Gastroesophageal sphincter (tissue), 4 donors: ENCODE measurements around the gene SLK. TPM values are rescaled to one million over a fixed set of nuclear protein-coding genes. Genes with fewer than 3 reads are reported as not detected.

Experiments used
- ATAC-seq: fragments of 150-250 bp; one replicate; pipeline ENCODE4 v1.9.1; 2016; ENCODE audit warnings: mild to moderate bottlenecking, moderate library complexity
- H3K27ac ChIP-seq, 4 donors: fragments of 200-600 bp; sonication (generic) in 3 of 4; 1 replicate in 3 of 4; 2 replicates in 1 of 4; pipeline ENCODE4 v1.5.1; 2016 to 2019
- H3K27me3 ChIP-seq: fragments of 200-600 bp; sonication (generic); one replicate; pipeline ENCODE4 v1.5.1; 2019
- H3K36me3 ChIP-seq, 2 donors: fragments of 200-600 bp; sonication (generic); one replicate each; pipeline ENCODE4 v1.5.1; 2019; ENCODE audit warnings: control low read depth in 1 of 2
- H3K4me1 ChIP-seq, 3 donors: fragments of 200-600 bp; sonication (generic); 1 replicate in 2 of 3; 2 replicates in 1 of 3; pipeline ENCODE4 v1.5.1; 2016 to 2019; ENCODE audit warnings: control low read depth in 2 of 3
- H3K4me3 ChIP-seq, 2 donors: fragments of 200-600 bp; sonication (generic); one replicate each; pipeline ENCODE4 v1.5.1; 2019; ENCODE audit warnings: mild to moderate bottlenecking in 1 of 2, moderate library complexity in 1 of 2
- H3K9me3 ChIP-seq, 3 donors: fragments of 200-600 bp; sonication (generic); one replicate each; pipeline ENCODE4 v1.5.1; 2017 to 2019; ENCODE audit warnings: control low read depth in 2 of 3
- CTCF ChIP-seq, 4 experiments: fragments of 200-600 bp in 2 of 4; fragments of 450-650 bp in 2 of 4; sonication (generic) in 1 of 4; IDR thresholded peaks; one replicate each; pipeline ENCODE4 v1.5.1; 2017 to 2019; ENCODE audit warnings: antibody characterized with exemption in 4 of 4, mild to moderate bottlenecking in 2 of 4, moderate library complexity in 2 of 4
- EP300 ChIP-seq: sonication (generic); formaldehyde crosslinking; IDR thresholded peaks from one replicate; pipeline ENCODE4 v1.6.1; 2017; ENCODE audit warnings: antibody characterized with exemption, mild to moderate bottlenecking
- POLR2A ChIP-seq, 2 donors: fragments of 450-650 bp; IDR thresholded peaks; one replicate each; pipeline ENCODE4 v1.6.1; 2017; ENCODE audit warnings: antibody characterized with exemption in 2 of 2, mild to moderate bottlenecking in 2 of 2, moderate library complexity in 1 of 2
- POLR2AphosphoS5 ChIP-seq: sonication (generic); formaldehyde crosslinking; IDR thresholded peaks from one replicate; pipeline ENCODE4 v1.6.1; 2017; ENCODE audit warnings: antibody characterized with exemption
- WGBS, 2 donors: methylation state at CpG; one replicate each; pipeline ENCODE4 v1.1.5; 2018; ENCODE audit warnings: low coverage in 1 of 2; 5-methylcytosine and 5-hydroxymethylcytosine counted together
- total RNA-seq, 4 donors: library from RNA; depleted of rRNA; stranded (reverse); fragments of >200 nt; gene quantifications; one replicate each; pipeline ENCODE4 v1.1.0, GENCODE V29; 2016

SLK gene
- total RNA-seq, 4 donors from 2014 or later, result 75.0 to 119 (median 107) TPM

GRCh38 chr10:104038958-104039752 is 72.2 kb downstream of the SLK start:
- no peak for TF ChIP-seq POLR2A (IDR thresholded peaks at IDR 0.05)
- no peak for TF ChIP-seq EP300
- TF ChIP-seq POLR2AphosphoS5, result no peak
- no peak for TF ChIP-seq CTCF (IDR thresholded peaks at IDR 0.05)
- ATAC-seq, result no peak

GRCh38 chr10:104040382-104040781 is 73.4 kb downstream of the SLK start:
- H3K27ac ChIP-seq, result no peak overlapping the region
- H3K4me3 ChIP-seq, result no peak overlapping the region
- H3K36me3 ChIP-seq, result no peaks in the 10 kb centered on the region
- H3K9me3 ChIP-seq, result no peaks in the 10 kb centered on the region
- 55 to 57% methylated on average over 5 to 6 of the region's 6 CpGs for WGBS, 2 donors
- H3K27me3 ChIP-seq, result no peaks in the 10 kb centered on the region
- TF ChIP-seq CTCF (IDR thresholded peaks at IDR 0.05), result no peak
- no peak for TF ChIP-seq POLR2AphosphoS5
- TF ChIP-seq POLR2A (IDR thresholded peaks at IDR 0.05), result no peak
- TF ChIP-seq EP300, result no peak
- no peak for ATAC-seq
- H3K4me1 ChIP-seq, result no peaks in the 10 kb centered on the region

More at GRCh38 chr10:104038958-104039752, 72.2 kb downstream of the SLK start:
- Histone ChIP-seq H3K4me1 (no peaks in the 10 kb centered on the region), H3K27ac (no peak overlapping the region), H3K9me3 (no peaks in the 10 kb centered on the region), H3K4me3 (no peak overlapping the region), H3K27me3 (no peaks in the 10 kb centered on the region), H3K36me3 (peaks cover 0 to 1% of the 10 kb centered on the region in 2 donors)
- WGBS, 2 donors, result 76 to 78% methylated on average over 4 to 5 of the region's 7 CpGs

GRCh38 chr10:104040862-104041789 is 74.2 kb downstream of the SLK start:
- H3K4me3 ChIP-seq, result no peak overlapping the region
- H3K9me3 ChIP-seq, result no peaks in the 10 kb centered on the region
- no peaks in the 10 kb centered on the region for H3K36me3 ChIP-seq
- WGBS, 2 donors, result 75 to 78% methylated on average over 4 of the region's 9 CpGs
- TF ChIP-seq EP300 (no peak), CTCF (IDR thresholded peaks at IDR 0.05) (no peak)
- no peaks in the 10 kb centered on the region for H3K4me1 ChIP-seq
- no peak for ATAC-seq
- H3K27me3 ChIP-seq, result no peaks in the 10 kb centered on the region
- no peak overlapping the region for H3K27ac ChIP-seq

GRCh38 chr10:104041891-104042535 is 75.1 kb downstream of the SLK start:
- no peak overlapping the region for H3K27ac ChIP-seq
- H3K9me3 ChIP-seq, result no peaks in the 10 kb centered on the region
- no peaks in the 10 kb centered on the region for H3K27me3 ChIP-seq
- WGBS, 2 donors, result 87 to 93% methylated on average over 2 to 3 of the region's 14 CpGs
- H3K4me3 ChIP-seq, result no peak overlapping the region
- no peak for ATAC-seq
- no peaks in the 10 kb centered on the region for H3K36me3 ChIP-seq
- no peak for TF ChIP-seq CTCF (IDR thresholded peaks at IDR 0.05)
- TF ChIP-seq POLR2A (IDR thresholded peaks at IDR 0.05), result no peak
- no peak for TF ChIP-seq EP300
- TF ChIP-seq POLR2AphosphoS5, result no peak
- H3K4me1 ChIP-seq, result no peaks in the 10 kb centered on the region
